Fibroblast of peridontal ligament (primary cell): ENCODE data around the gene LDHB.
"Not testable (repeated sequence)": the region's sequence is repeated elsewhere in the genome, so short reads cannot be mapped to it uniquely, and the experiment has no call there.

Source experiments
- DNase-seq: peaks from one replicate; pipeline ENCODE4 v3.0.0-alpha.2; 2010; ENCODE audit errors: extremely low read depth

The LDHB gene

GRCh38 chr12:21607701-21608100 is 49.9 kb downstream of the LDHB start:
- DNase-seq = peak; percentile 72

GRCh38 chr12:21606175-21606574 is 51.5 kb downstream of the LDHB start:
- no peak for DNase-seq

- DNase-seq = no peak
These were observed 53.2 kb downstream of the LDHB start, which contains the start of gene GYS2 for GRCh38 chr12:21604245-21605101. Gene GYS2, minus strand, starts transcription at chr12:21604847. Its CDS starts 255 bp downstream, at chr12:21604592.

GRCh38 chr12:21602774-21603173 is 54.9 kb downstream of the LDHB start:
- DNase-seq = no peak

DNA sequence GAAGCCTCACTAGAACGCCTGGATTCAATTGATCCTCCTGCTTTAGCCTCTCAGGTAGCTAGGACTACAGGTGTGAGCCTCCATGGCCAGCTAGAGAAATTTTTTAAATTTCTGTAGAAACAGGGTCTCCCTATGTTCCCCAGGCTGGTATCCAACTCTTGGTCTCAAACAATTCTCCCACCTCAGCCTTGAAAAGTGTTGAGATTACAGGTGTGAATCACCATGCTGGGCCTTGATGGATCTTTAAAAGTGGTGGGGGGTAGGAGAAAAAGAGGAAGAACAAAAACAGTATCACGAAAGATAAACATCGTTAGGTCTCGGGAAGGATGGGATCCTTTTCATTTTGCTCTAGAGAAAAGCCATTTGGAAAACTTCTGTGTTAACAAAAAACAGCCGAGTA is 57.4 kb downstream of the LDHB start:
- DNase-seq = no peak

DNA sequence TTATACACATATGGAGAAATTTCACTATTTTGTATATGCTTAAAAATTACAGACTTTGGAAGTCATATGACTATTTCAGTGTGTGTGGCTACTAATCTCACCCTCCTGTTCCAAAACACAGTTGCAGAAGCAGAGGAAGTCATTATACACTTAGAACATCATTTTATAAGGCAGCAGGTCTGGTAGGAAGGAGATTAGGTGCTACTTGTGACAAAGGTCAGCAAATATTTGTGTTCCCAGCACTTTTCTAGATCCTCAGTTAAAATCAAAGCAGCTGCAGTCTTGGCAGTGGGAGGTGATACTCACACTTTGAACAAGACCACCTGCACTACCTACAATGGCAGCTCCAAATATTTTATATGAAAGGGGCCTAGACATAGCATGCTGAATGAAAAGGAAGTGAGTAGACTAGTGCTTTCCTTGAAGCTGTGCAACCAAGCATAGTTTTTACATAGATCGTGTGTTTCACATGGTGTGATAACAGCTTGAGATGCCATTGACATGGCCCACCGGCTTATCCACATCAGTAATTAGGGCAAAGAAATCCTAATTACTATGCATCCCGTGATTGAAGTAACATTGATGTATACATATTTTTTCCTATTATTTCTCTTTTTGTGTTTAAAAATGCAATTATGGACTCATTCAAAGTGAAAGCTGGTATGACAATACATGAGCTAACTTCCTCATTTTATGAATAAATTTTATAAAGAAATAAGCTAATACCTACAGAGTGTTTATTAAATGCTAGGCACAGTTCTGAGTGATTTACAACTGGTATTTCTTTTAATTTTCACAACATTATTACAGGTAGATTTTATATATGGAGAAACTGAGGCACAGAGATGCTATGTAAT is 58.3 kb downstream of the LDHB start:
- no peak for DNase-seq

DNA sequence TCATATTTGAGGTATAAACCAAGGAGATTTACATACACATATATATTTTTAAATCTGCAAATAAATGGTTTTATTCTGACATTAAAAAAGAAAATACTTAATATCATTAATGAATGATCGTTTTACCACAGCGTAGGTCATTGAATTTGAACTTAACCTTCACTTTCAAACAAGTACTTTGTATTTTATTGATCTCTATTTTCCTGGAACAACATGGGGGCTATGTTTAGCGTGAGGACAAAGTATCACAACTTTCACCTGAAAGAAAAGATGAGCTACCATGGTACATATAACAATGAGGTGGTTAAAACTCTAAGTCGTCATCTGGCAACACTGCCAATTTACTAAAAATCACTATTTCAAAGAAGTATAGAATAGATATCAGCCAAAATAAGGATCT is 59.0 kb downstream of the LDHB start:
- DNase-seq = no peak

DNA sequence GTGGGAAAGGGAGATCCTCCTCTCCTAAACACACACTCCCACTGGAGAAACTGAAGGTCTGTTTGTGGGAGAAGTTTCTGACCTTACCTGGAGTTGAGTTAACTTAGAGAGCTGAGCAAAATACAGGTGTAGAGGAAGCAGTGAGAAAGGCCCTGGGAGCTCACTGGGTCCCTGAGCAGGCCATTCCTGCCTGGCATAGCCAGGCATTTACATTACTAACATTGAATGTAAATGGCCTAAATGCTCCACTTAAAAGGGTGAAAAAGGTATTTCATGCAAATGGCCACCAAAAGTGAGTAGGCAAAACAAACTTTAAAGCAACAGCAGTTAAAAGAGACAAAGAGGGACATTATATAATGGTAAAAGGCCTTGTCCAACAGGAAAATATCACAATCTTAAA is 62.3 kb downstream of the LDHB start:
- not testable (repeated sequence) for DNase-seq

- DNase-seq = no peak
These were observed 72.2 kb downstream of the LDHB start for GRCh38 chr12:21585485-21585884.
